ENCODE results near the gene SPON1.

Gene SPON1

DNA sequence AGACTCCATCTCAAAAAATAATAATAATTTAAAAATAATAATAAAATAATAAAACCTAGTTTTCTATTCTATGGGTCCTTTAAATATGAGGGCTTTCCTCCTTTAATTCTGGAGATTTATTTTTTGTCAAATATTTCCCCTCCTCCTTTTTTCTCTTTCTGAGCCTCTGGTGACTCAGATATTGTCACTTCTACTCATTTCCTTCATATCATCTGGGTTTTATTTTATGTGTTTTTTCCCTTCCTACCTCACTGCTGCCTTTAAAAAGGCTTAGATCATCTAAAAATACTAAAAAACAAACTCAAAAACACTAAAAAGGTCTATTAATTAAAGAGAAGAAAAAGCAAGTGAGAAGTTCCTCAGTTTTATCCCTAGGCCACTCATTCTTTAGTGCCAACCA, 138.9 kb downstream of the SPON1 start:
- Histone ChIP-seq H3K27me3 (ENCODE audit: control insufficient read depth in 1 of 2, insufficient read depth in 1 of 2, low read length in 2 of 2) (peaks cover 0 to under 1% of the 10 kb centered on the region in 2 experiments), H3K36me3 (ENCODE audit: control insufficient read depth in 1 of 2, insufficient read depth in 2 of 2, low read depth in 1 of 2, low read length in 2 of 2) (no peaks in the 10 kb centered on the region), H3K27ac (ENCODE audit: low read length, poor library complexity, severe bottlenecking) (no peak overlapping the region), H3K79me1 (replicated peaks; ENCODE audit: low read length, poor library complexity, severe bottlenecking) (no peaks in the 10 kb centered on the region), H3K14ac (ENCODE audit: low read length in 2 of 2) (no peak overlapping the region), H2BK12ac (ENCODE audit: low read length in 2 of 2) (no peak overlapping the region), H2BK120ac (ENCODE audit: low read depth, low read length) (no peak overlapping the region), H3K4me3 (ENCODE audit: insufficient read depth in 1 of 2, low read depth in 1 of 2, low read length in 2 of 2) (no peak overlapping the region), H2AFZ (ENCODE audit: low read depth, low read length) (no peak overlapping the region), H4K8ac (ENCODE audit: low read length) (no peak overlapping the region), H3K4me2 (ENCODE audit: low read length, poor library complexity, severe bottlenecking) (no peak overlapping the region), H2BK5ac (ENCODE audit: low read depth, low read length, poor library complexity, severe bottlenecking) (no peak overlapping the region), H3K9ac (ENCODE audit: low read length) (peak overlapping the region; percentile 65), H3K18ac (ENCODE audit: low read depth in 1 of 2, low read length in 2 of 2) (no peak overlapping the region), H4K91ac (ENCODE audit: low read length) (no peak overlapping the region), H3K4me1 (ENCODE audit: control insufficient read depth, insufficient read depth, low read depth, low read length) (no peaks in the 10 kb centered on the region), H2BK15ac (ENCODE audit: low read depth, poor library complexity, severe bottlenecking) (no peak overlapping the region), H3K4ac (ENCODE audit: low read depth in 1 of 2, low read length in 2 of 2) (no peak overlapping the region), H2AK5ac (ENCODE audit: low read length, severe bottlenecking) (no peak overlapping the region), H3K9me3 (ENCODE audit: control insufficient read depth, low read length) (no peaks in the 10 kb centered on the region), H3K23ac (ENCODE audit: low read length in 2 of 2) (no peak overlapping the region)
- DNase-seq: no peak

DNA sequence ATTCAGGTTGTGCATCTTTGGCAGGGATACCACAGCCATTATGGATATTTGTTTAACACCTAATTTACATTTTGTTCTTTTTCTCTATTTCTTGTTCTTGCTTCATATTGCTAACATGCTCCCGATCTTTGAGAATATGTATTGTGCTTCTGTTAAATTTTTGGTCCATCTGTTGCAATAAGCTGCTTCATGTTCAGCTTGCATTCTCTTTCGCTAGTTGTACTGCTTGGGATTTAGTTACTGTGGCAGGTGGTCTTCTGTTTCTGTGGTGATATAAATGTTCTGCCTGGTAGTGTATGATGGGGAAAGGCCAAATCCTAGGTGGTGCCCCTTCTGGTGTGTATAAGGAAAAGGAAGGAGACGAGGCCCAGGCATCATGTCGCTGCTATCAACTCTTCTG, 140.2 kb downstream of the SPON1 start:
- Histone ChIP-seq H2BK120ac (ENCODE audit: low read depth, low read length) (no peak overlapping the region), H3K14ac (ENCODE audit: low read length in 2 of 2) (no peak overlapping the region), H3K79me1 (replicated peaks; ENCODE audit: low read length, poor library complexity, severe bottlenecking) (no peaks in the 10 kb centered on the region), H4K91ac (ENCODE audit: low read length) (no peak overlapping the region), H2BK15ac (ENCODE audit: low read depth, poor library complexity, severe bottlenecking) (no peak overlapping the region), H3K18ac (ENCODE audit: low read depth in 1 of 2, low read length in 2 of 2) (no peak overlapping the region), H3K23ac (ENCODE audit: low read length in 2 of 2) (no peak overlapping the region), H3K4me1 (ENCODE audit: control insufficient read depth, insufficient read depth, low read depth, low read length) (no peaks in the 10 kb centered on the region), H3K4me2 (ENCODE audit: low read length, poor library complexity, severe bottlenecking) (no peak overlapping the region), H3K27ac (ENCODE audit: low read length, poor library complexity, severe bottlenecking) (no peak overlapping the region), H2BK5ac (ENCODE audit: low read depth, low read length, poor library complexity, severe bottlenecking) (no peak overlapping the region), H3K9me3 (ENCODE audit: control insufficient read depth, low read length) (no peaks in the 10 kb centered on the region), H3K36me3 (ENCODE audit: control insufficient read depth in 1 of 2, insufficient read depth in 2 of 2, low read depth in 1 of 2, low read length in 2 of 2) (no peaks in the 10 kb centered on the region), H3K27me3 (ENCODE audit: control insufficient read depth in 1 of 2, insufficient read depth in 1 of 2, low read length in 2 of 2) (peaks cover 0 to 3% of the 10 kb centered on the region in 2 experiments), H3K9ac (ENCODE audit: low read length) (no peak overlapping the region), H2AFZ (ENCODE audit: low read depth, low read length) (no peak overlapping the region), H3K4me3 (ENCODE audit: insufficient read depth in 1 of 2, low read depth in 1 of 2, low read length in 2 of 2) (no peak overlapping the region), H2BK12ac (ENCODE audit: low read length in 2 of 2) (no peak overlapping the region), H4K8ac (ENCODE audit: low read length) (no peak overlapping the region), H3K4ac (ENCODE audit: low read depth in 1 of 2, low read length in 2 of 2) (no peak overlapping the region), H2AK5ac (ENCODE audit: low read length, severe bottlenecking) (no peak overlapping the region)
- 89% methylated on average over 2 of the region's 4 CpGs for WGBS
- DNase-seq: no peak

GRCh38 chr11:14105446-14105845, 142.9 kb downstream of the SPON1 start:
- no peak overlapping the region for H3K14ac ChIP-seq (ENCODE audit: low read length in 2 of 2)
- no peak overlapping the region for H2BK5ac ChIP-seq (ENCODE audit: low read depth, low read length, poor library complexity, severe bottlenecking)
- H3K36me3 ChIP-seq (ENCODE audit: control insufficient read depth in 1 of 2, insufficient read depth in 2 of 2, low read depth in 1 of 2, low read length in 2 of 2): no peaks in the 10 kb centered on the region
- no peak overlapping the region for H3K18ac ChIP-seq (ENCODE audit: low read depth in 1 of 2, low read length in 2 of 2)
- no peak overlapping the region for H3K9ac ChIP-seq (ENCODE audit: low read length)
- H2BK120ac ChIP-seq (ENCODE audit: low read depth, low read length): no peak overlapping the region
- no peak overlapping the region for H3K4ac ChIP-seq (ENCODE audit: low read depth in 1 of 2, low read length in 2 of 2)
- H3K4me2 ChIP-seq (ENCODE audit: low read length, poor library complexity, severe bottlenecking): no peak overlapping the region
- peaks cover 0 to 5% of the 10 kb centered on the region in 2 experiments for H3K27me3 ChIP-seq (ENCODE audit: control insufficient read depth in 1 of 2, insufficient read depth in 1 of 2, low read length in 2 of 2)
- H3K79me1 ChIP-seq (replicated peaks; ENCODE audit: low read length, poor library complexity, severe bottlenecking): no peaks in the 10 kb centered on the region
- H4K91ac ChIP-seq (ENCODE audit: low read length): no peak overlapping the region
- no peak overlapping the region for H3K27ac ChIP-seq (ENCODE audit: low read length, poor library complexity, severe bottlenecking)
- H4K8ac ChIP-seq (ENCODE audit: low read length): no peak overlapping the region
- H3K4me3 ChIP-seq (ENCODE audit: insufficient read depth in 1 of 2, low read depth in 1 of 2, low read length in 2 of 2): no peak overlapping the region
- no peak overlapping the region for H2BK15ac ChIP-seq (ENCODE audit: low read depth, poor library complexity, severe bottlenecking)
- H3K4me1 ChIP-seq (ENCODE audit: control insufficient read depth, insufficient read depth, low read depth, low read length): no peaks in the 10 kb centered on the region
- H2AFZ ChIP-seq (ENCODE audit: low read depth, low read length): no peak overlapping the region
- WGBS: 56% methylated on average over 1 of the region's 1 CpG
- H3K9me3 ChIP-seq (ENCODE audit: control insufficient read depth, low read length): no peaks in the 10 kb centered on the region
- H2BK12ac ChIP-seq (ENCODE audit: low read length in 2 of 2): no peak overlapping the region
- no peak for DNase-seq
- no peak overlapping the region for H3K23ac ChIP-seq (ENCODE audit: low read length in 2 of 2)
- no peak overlapping the region for H2AK5ac ChIP-seq (ENCODE audit: low read length, severe bottlenecking)

DNA sequence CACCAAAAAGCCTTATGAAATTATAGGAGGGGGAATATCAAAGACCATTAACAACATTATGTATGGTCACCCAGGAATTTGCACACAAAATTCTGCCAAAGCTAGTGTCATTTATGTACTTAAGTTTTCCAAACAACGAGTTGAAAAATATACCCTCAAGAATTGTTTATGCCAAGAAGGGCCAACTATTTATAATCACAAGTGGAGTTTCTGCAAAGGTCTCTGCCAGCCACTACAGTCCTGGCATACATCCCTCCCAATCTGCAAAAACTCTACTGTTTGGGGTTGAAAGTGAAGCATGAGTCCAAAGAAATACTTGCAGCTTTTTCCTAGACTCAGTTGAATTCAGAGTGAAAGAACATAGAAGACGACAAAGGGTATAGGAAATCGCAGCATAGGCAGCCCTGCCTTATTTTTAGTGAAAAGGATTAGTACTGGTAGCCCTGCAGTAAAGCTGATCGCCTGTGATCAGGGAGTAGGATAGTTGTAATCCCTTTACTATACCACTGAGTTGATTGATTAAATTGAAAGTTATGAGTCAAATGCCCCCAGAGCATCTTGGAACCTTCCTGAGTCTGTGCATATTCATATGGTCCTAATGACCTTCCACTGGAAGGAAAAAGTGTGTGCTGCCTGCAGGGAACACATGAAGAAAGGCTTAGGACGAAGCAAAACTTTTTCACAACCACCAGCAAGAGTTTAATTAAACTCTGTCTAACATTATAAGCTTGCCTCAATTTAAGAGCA, 144.0 kb downstream of the SPON1 start:
- Histone ChIP-seq H3K9me3 (ENCODE audit: control insufficient read depth, low read length) (no peaks in the 10 kb centered on the region), H3K4me3 (ENCODE audit: insufficient read depth in 1 of 2, low read depth in 1 of 2, low read length in 2 of 2) (no peak overlapping the region), H2BK5ac (ENCODE audit: low read depth, low read length, poor library complexity, severe bottlenecking) (no peak overlapping the region), H4K8ac (ENCODE audit: low read length) (no peak overlapping the region), H3K27ac (ENCODE audit: low read length, poor library complexity, severe bottlenecking) (no peak overlapping the region), H3K27me3 (ENCODE audit: control insufficient read depth in 1 of 2, insufficient read depth in 1 of 2, low read length in 2 of 2) (peaks cover 0 to 7% of the 10 kb centered on the region in 2 experiments), H3K18ac (ENCODE audit: low read depth in 1 of 2, low read length in 2 of 2) (no peak overlapping the region), H2AK5ac (ENCODE audit: low read length, severe bottlenecking) (no peak overlapping the region), H2BK12ac (ENCODE audit: low read length in 2 of 2) (no peak overlapping the region), H2AFZ (ENCODE audit: low read depth, low read length) (no peak overlapping the region), H3K4me2 (ENCODE audit: low read length, poor library complexity, severe bottlenecking) (no peak overlapping the region), H2BK120ac (ENCODE audit: low read depth, low read length) (no peak overlapping the region), H4K91ac (ENCODE audit: low read length) (no peak overlapping the region), H3K23ac (ENCODE audit: low read length in 2 of 2) (no peak overlapping the region), H3K4me1 (ENCODE audit: control insufficient read depth, insufficient read depth, low read depth, low read length) (no peaks in the 10 kb centered on the region), H2BK15ac (ENCODE audit: low read depth, poor library complexity, severe bottlenecking) (no peak overlapping the region), H3K14ac (ENCODE audit: low read length in 2 of 2) (no peak overlapping the region), H3K36me3 (ENCODE audit: control insufficient read depth in 1 of 2, insufficient read depth in 2 of 2, low read depth in 1 of 2, low read length in 2 of 2) (no peaks in the 10 kb centered on the region), H3K9ac (ENCODE audit: low read length) (no peak overlapping the region), H3K4ac (ENCODE audit: low read depth in 1 of 2, low read length in 2 of 2) (no peak overlapping the region), H3K79me1 (replicated peaks; ENCODE audit: low read length, poor library complexity, severe bottlenecking) (no peaks in the 10 kb centered on the region)
- 66% methylated on average over 5 of the region's 5 CpGs for WGBS
- no peak for DNase-seq
